NOMO-1 treated with DMSO at 0.1 percent for 48 hours (cell line): ENCODE measurements around the gene CHD6.
A peak's percentile ranks its signal among the peaks of the same experiment; 100 is the strongest.

Experiments used
- DNase-seq: peaks from one replicate; lab custom pipeline; 2025; ENCODE audit not compliant: unreplicated experiment; lab: John Stamatoyannopoulos, UW

The CHD6 gene

GRCh38 chr20:41475503-41475902 is 142.7 kb downstream of the CHD6 start:
- DNase-seq, result no peak

GRCh38 chr20:41470362-41471095 is 147.6 kb downstream of the CHD6 start:
- no peak for DNase-seq

GRCh38 chr20:41469868-41470267 is 148.3 kb downstream of the CHD6 start:
- no peak for DNase-seq

GRCh38 chr20:41468994-41469600 is 149.1 kb downstream of the CHD6 start:
- DNase-seq, result no peak

GRCh38 chr20:41467690-41468089 is 150.5 kb downstream of the CHD6 start:
- DNase-seq, result no peak

DNA sequence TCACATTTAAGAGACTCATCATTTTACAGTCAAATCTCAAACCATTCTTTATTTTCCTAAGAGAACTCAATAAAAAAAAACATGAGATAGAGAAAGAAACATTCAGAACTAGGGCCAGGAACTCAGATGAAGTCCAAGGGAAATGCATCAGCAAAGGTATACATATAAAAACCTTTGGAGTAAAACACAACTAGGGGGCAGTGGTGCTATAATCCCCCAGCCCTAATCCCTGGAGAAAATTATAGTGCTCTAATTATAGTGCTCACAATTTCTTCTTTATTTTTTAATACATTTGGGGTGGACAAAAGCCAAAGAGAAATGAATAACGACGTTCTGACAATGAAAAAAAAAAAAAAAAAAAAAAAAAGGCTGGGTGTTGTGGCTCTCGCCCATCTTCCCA is 151.0 kb downstream of the CHD6 start:
- DNase-seq, result no peak

GRCh38 chr20:41463567-41463966 is 154.6 kb downstream of the CHD6 start:
- DNase-seq, result no peak

- no peak for DNase-seq
These were observed 155.6 kb downstream of the CHD6 start for GRCh38 chr20:41462372-41463161.

GRCh38 chr20:41458761-41459160 is 159.4 kb downstream of the CHD6 start:
- no peak for DNase-seq

GRCh38 chr20:41457173-41457857 is 160.9 kb downstream of the CHD6 start:
- no peak for DNase-seq

DNA sequence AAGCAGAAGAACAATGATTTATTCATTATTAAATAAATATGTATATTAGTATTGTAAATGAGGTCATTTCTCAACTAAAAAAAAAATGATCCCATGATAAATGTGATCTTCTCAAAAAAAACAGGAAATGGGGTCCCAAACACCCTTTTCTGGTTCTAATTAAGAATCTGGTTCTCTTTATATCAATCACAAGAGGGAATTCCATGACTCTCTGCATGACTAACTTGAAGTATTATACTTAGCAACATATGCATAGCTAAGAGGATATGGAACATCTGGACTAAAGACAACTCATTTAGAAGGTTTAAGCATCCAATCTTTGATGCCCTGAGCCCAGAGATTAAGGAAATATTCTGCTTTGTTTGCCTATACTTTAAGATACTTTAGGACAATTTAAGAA is 161.8 kb downstream of the CHD6 start:
- DNase-seq, result no peak

GRCh38 chr20:41454250-41454649 is 163.9 kb downstream of the CHD6 start:
- DNase-seq, result no peak

DNA sequence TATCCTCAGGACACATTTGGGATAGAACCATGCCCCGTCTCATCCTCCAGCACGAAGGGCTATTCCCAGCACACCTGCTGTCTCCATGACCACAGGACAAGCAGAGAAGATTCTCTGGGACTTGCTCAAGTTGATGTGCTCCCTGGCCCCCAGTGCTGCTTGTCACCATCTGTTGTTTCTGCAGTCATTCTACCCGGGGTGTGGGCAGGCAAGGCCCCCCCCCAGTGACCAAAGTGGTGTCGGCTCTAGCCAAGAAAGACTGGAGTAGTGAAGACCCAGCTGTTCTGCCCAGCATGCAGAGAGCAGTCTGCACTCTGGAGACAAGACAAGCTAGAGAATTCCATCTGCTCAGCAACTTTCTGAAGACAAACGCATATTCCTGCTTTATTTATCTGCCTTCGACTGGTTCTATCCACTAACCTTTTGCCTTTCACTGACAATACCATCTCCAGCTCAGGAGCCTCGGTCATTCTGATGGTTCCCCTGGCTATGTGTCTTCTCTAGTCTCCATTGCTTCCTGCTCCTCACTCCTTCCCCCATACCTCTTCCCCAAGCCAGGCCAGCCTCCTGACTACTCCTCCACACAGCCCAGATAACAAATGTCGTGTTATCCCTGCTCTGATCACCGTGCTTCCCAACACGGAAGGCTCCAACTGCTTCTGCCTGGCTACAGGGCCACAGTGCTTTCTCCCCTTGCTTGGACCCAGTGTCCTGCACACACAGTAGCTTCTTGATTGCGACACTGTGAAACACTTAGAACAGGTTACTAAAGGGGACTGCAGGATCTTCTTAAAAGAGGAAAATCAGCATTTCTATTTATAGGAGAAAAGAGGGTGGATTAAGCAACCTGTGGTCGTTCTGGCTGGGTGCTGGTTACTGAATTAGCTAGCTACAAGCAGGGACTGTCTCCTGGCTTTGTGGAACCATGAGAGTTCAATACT is 164.9 kb downstream of the CHD6 start:
- peak; percentile 71 for DNase-seq

DNA sequence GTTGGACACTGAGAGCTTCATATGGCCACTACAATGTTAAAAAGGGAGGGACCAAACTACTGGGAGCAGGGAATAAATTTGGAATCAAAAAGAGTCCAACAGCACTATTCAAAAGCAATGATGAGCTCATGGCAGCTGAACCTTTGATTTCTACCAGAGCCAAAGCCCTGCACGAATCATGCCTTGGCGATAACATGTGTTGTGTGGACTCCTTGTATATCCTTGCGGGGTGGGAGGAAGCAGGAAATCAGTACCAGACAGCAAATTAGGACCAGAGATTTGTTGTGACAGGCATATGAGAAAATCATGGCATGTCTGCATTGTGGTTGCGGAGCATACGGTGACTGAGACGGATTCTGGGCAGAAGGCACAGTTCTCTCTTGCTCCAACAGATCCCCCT is 166.0 kb downstream of the CHD6 start:
- no peak for DNase-seq

GRCh38 chr20:41447006-41447405 is 171.2 kb downstream of the CHD6 start:
- no peak for DNase-seq

- DNase-seq, result no peak
These were observed 171.7 kb downstream of the CHD6 start for GRCh38 chr20:41446456-41446855.

DNA sequence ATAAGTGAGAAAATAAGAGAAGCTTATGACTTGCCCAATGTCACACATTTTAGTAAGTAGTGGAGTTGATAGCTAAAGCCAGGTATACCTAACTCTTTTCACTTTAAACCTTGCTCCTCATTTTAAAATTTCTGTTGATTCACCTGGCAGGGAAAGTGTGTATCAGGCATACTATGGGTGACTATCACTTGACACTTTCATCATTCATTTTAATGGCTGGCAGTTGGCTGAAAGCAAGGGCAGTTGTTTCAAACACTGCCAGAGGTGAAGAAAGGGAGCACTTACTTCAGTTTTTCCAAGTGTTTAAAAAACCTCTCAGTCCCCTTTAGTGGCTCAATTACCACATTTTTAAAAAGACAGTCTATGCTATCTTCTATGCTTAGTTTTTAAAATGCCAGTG is 173.4 kb downstream of the CHD6 start:
- no peak for DNase-seq

GRCh38 chr20:41443691-41444090 is 174.5 kb downstream of the CHD6 start:
- DNase-seq, result peak; percentile 81

DNA sequence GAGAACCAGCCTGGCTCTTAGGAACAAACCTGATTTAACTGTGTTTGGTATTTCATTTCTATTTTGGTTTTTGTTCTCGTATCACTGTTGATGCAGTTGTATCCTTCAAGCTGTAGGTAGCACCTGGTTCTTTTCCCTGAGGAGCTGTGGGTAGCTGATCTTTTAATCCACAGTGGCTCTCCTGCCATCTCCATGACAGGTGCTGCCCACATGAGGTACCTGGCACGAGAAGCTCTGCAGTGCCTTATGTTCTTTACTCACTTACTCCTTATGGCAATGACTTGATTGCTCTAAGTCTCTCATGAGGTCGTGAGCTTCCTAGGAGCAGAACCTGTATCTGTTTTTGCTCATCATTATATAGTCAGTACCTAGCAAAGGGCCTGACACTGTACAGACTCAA is 177.3 kb downstream of the CHD6 start:
- DNase-seq, result no peak

GRCh38 chr20:41437836-41438235 is 180.3 kb downstream of the CHD6 start:
- DNase-seq, result no peak
